Neural cell (in vitro differentiated cells): ENCODE results near the gene UBA5. TPM values are rescaled to one million over a fixed set of nuclear protein-coding genes. Genes with fewer than 3 reads are reported as not detected.

Experiments
- H2AFZ ChIP-seq: fragments of 200-600, 300-800 bp; sonication (generic), shearing (Covaris generic); 2 replicates; pipeline ENCODE4 v1.6.0; 2014; ENCODE audit warnings: low read depth, mild to moderate bottlenecking, antibody characterized with exemption, low read length, moderate library complexity
- H3F3A ChIP-seq: fragments of 200-600 bp; shearing (Covaris generic); 2 replicates; pipeline ENCODE4 v1.6.1; 2016; ENCODE audit warnings: mild to moderate bottlenecking, moderate library complexity, mixed read lengths, antibody characterized with exemption, low read length; ENCODE audit not compliant: insufficient read depth, poor library complexity, severe bottlenecking
- H3K27ac ChIP-seq: fragments of 200-600, 300-800 bp; sonication (generic), shearing (Covaris generic); 2 replicates; pipeline ENCODE4 v1.5.1; 2014; ENCODE audit warnings: mild to moderate bottlenecking, low read length, moderate library complexity
- H3K27me3 ChIP-seq: fragments of 300-800, 200-600 bp; sonication (generic), shearing (Covaris generic); 2 replicates; pipeline ENCODE4 v1.6.0; 2014; ENCODE audit warnings: mild to moderate bottlenecking, low read depth, low read length, moderate library complexity; ENCODE audit not compliant: insufficient read depth
- H3K36me3 ChIP-seq: fragments of 300-800, 200-600 bp; sonication (generic), shearing (Covaris generic); 2 replicates; pipeline ENCODE4 v1.5.1; 2014; ENCODE audit warnings: mild to moderate bottlenecking, antibody characterized with exemption, low read length, moderate library complexity; ENCODE audit not compliant: insufficient read depth
- H3K4me2 ChIP-seq: fragments of 300-800, 200-600 bp; sonication (generic), shearing (Covaris generic); 2 replicates; pipeline ENCODE4 v1.6.0; 2014; ENCODE audit warnings: mild to moderate bottlenecking, low read length
- H3K4me3 ChIP-seq: fragments of 300-800, 200-600 bp; sonication (generic), shearing (Covaris generic); 2 replicates; pipeline ENCODE4 v1.5.1; 2014; ENCODE audit warnings: mild to moderate bottlenecking, low read length, moderate library complexity
- H3K79me2 ChIP-seq: fragments of 200-600 bp; shearing (Covaris generic); replicated peaks from 2 replicates; pipeline ENCODE4 v1.6.0; 2014; ENCODE audit warnings: mild to moderate bottlenecking, low read length, moderate library complexity; ENCODE audit not compliant: insufficient read depth
- H3K9ac ChIP-seq: fragments of 300-800, 200-600 bp; sonication (generic), shearing (Covaris generic); 2 replicates; pipeline ENCODE4 v1.6.1; 2016; ENCODE audit warnings: mild to moderate bottlenecking, low read length, mixed read lengths
- H3K9me2 ChIP-seq: fragments of 200-600 bp; shearing (Covaris generic); 2 replicates; pipeline ENCODE4 v1.6.1; 2016; ENCODE audit warnings: mild to moderate bottlenecking, low read length, mixed read lengths; ENCODE audit not compliant: insufficient read depth
- H3K9me3 ChIP-seq: fragments of 200-600, 300-800 bp; sonication (generic), shearing (Covaris generic); 2 replicates; pipeline ENCODE4 v1.6.1; 2016; ENCODE audit warnings: mild to moderate bottlenecking, mixed run types, low read length, moderate library complexity, mixed read lengths
- H4K20me1 ChIP-seq: fragments of 200-600 bp; shearing (Covaris generic); 2 replicates; pipeline ENCODE4 v1.6.1; 2016; ENCODE audit warnings: mild to moderate bottlenecking, mixed run types; ENCODE audit not compliant: insufficient read depth
- CTCF ChIP-seq: fragments of 450-650 bp; IDR thresholded peaks from 2 replicates; pipeline ENCODE4 v1.5.1; 2014; ENCODE audit warnings: antibody characterized with exemption, mild to moderate bottlenecking, moderate library complexity; ENCODE audit not compliant: poor library complexity, severe bottlenecking
- EP300 ChIP-seq: fragments of 450-650 bp; conservative IDR thresholded peaks from 2 replicates; pipeline ENCODE4 v1.6.1; 2014; ENCODE audit warnings: antibody characterized with exemption, mild to moderate bottlenecking, moderate library complexity; ENCODE audit not compliant: poor library complexity, severe bottlenecking
- EZH2 ChIP-seq: fragments of 200-600, 300-800 bp; shearing (Covaris generic), sonication (generic); IDR thresholded peaks from 2 replicates; pipeline ENCODE4 v1.6.1; 2014; ENCODE audit warnings: antibody characterized with exemption, low read length, borderline replicate concordance, mild to moderate bottlenecking; ENCODE audit not compliant: insufficient read depth, poor library complexity, severe bottlenecking
- MXI1 ChIP-seq: fragments of 450-650 bp; conservative IDR thresholded peaks from 2 replicates; pipeline ENCODE4 v1.6.1; 2014; ENCODE audit warnings: antibody characterized with exemption, mild to moderate bottlenecking; ENCODE audit not compliant: poor library complexity, severe bottlenecking
- POLR2AphosphoS5 ChIP-seq: IDR thresholded peaks from 2 replicates; pipeline ENCODE4 v1.6.1; 2012
- RAD21 ChIP-seq: fragments of 450-650 bp; conservative IDR thresholded peaks from 2 replicates; pipeline ENCODE4 v1.6.1; 2014; ENCODE audit warnings: antibody characterized with exemption, mild to moderate bottlenecking, moderate library complexity
- REST ChIP-seq: IDR thresholded peaks from 2 replicates; pipeline ENCODE4 v1.6.1; 2012; ENCODE audit warnings: borderline replicate concordance
- SMC3 ChIP-seq: fragments of 450-650 bp; conservative IDR thresholded peaks from 2 replicates; pipeline ENCODE4 v1.6.1; 2014; ENCODE audit warnings: antibody characterized with exemption, mild to moderate bottlenecking, moderate library complexity; ENCODE audit not compliant: poor library complexity
- TAF1 ChIP-seq: IDR thresholded peaks from 2 replicates; pipeline ENCODE4 v1.6.1; 2012; ENCODE audit warnings: low read depth
- polyA plus RNA-seq: library from polyadenylated mRNA; depleted of rRNA; stranded (reverse); fragments of >200 nt; gene quantifications from 2 replicates; pipeline ENCODE4 v1.2.3, GENCODE V29; 2014

Gene UBA5
- polyA plus RNA-seq, 1 donor from 2014 or later, result 77.8 TPM

GRCh38 chr3:132679911-132680310 lies 19.8 kb downstream of the UBA5 start:
- no peaks in the 10 kb centered on the region for H3F3A ChIP-seq
- no peak overlapping the region for H3K4me3 ChIP-seq
- no peaks in the 10 kb centered on the region for H3K27me3 ChIP-seq
- no peaks in the 10 kb centered on the region for H3K9me2 ChIP-seq
- peaks cover 6% of the 10 kb centered on the region for H3K36me3 ChIP-seq
- TF ChIP-seq CTCF, result no peak
- no peak for TF ChIP-seq EP300
- no peak for TF ChIP-seq SMC3
- TF ChIP-seq REST, result no peak
- no peak for TF ChIP-seq TAF1
- no peak for TF ChIP-seq MXI1
- TF ChIP-seq POLR2AphosphoS5, result no peak
- no peak for TF ChIP-seq EZH2
- no peak for TF ChIP-seq RAD21
- no peak overlapping the region for H3K27ac ChIP-seq
- no peak overlapping the region for H3K4me2 ChIP-seq
- no peak overlapping the region for H3K9ac ChIP-seq
- H3K79me2 ChIP-seq, result no peaks in the 10 kb centered on the region
- no peaks in the 10 kb centered on the region for H3K9me3 ChIP-seq
- no peaks in the 10 kb centered on the region for H4K20me1 ChIP-seq
- no peak overlapping the region for H2AFZ ChIP-seq

GRCh38 chr3:132681421-132681820 lies 21.3 kb downstream of the UBA5 start:
- Histone ChIP-seq H3K4me3 (no peak overlapping the region), H3K9ac (no peak overlapping the region), H3K27ac (no peak overlapping the region), H3K9me2 (no peaks in the 10 kb centered on the region), H3K79me2 (no peaks in the 10 kb centered on the region), H3K27me3 (no peaks in the 10 kb centered on the region), H3K9me3 (no peaks in the 10 kb centered on the region), H4K20me1 (no peaks in the 10 kb centered on the region), H3K4me2 (no peak overlapping the region), H3F3A (no peaks in the 10 kb centered on the region), H2AFZ (no peak overlapping the region), H3K36me3 (peaks cover 4% of the 10 kb centered on the region)
- TF ChIP-seq CTCF (no peak), SMC3 (no peak)
